Stimulated activated CD4-positive, alpha-beta T cell treated with anti-CD3 and anti-CD28 coated beads, Interleukin-15, amount 100 ng/mL, for 1 hour (primary cell): ENCODE measurements around the gene MEOX1.
A peak's percentile ranks its signal among the peaks of the same experiment; 100 is the strongest.

ENCODE experiments used
- DNase-seq, 2 donors: peaks; one replicate each; pipeline ENCODE4 v3.0.0-alpha.2; 2020; ENCODE audit warnings: low read depth in 1 of 2, low spot score in 1 of 2

The MEOX1 gene

GRCh38 chr17:43680461-43680860 lies 18.7 kb upstream of the MEOX1 start:
- DNase-seq, result no peak

GRCh38 chr17:43679911-43680310 lies 18.2 kb upstream of the MEOX1 start:
- DNase-seq, result no peak

DNA sequence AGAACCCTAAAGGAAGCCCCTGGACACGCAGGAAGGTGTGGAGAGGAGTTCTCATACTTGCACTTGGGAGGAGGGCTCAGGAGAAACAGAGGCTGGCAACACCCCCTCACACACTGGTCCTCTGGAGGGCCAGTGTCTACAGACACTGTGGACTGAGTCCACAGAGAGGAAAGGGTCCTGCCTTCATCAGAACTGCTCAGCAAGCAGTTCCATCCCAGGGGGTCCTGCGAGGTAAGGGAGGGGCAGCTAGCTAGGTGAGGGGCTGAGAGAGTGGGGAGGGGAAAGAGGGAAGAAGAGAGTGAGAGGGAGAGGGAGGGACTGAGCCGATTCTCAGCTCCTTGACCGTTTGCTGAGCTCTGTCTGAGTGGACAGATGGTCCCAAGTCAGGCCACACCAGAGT lies 17.7 kb upstream of the MEOX1 start:
- no peak for DNase-seq

DNA sequence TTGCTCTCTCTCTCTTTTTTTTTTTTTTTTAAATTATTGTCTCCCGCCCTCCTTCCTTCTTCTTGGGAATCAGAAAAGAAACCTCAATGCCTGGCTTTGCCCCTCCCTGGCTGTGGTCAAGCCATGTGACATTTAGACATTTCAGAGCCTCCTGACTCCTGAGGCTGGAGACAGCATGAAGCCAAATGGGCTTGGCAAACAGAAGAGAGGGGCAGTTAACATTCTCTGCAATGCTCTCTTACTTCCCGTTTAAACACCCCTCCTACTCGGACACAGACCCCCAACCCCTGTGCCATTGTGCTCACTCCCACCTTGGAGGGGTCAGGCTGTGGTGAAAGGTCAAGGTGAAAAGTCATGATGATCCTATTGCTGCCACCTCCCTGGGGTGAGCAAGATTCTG lies 14.7 kb upstream of the MEOX1 start:
- DNase-seq, result no peak

GRCh38 chr17:43674394-43674793 lies 12.7 kb upstream of the MEOX1 start:
- no peak for DNase-seq

DNA sequence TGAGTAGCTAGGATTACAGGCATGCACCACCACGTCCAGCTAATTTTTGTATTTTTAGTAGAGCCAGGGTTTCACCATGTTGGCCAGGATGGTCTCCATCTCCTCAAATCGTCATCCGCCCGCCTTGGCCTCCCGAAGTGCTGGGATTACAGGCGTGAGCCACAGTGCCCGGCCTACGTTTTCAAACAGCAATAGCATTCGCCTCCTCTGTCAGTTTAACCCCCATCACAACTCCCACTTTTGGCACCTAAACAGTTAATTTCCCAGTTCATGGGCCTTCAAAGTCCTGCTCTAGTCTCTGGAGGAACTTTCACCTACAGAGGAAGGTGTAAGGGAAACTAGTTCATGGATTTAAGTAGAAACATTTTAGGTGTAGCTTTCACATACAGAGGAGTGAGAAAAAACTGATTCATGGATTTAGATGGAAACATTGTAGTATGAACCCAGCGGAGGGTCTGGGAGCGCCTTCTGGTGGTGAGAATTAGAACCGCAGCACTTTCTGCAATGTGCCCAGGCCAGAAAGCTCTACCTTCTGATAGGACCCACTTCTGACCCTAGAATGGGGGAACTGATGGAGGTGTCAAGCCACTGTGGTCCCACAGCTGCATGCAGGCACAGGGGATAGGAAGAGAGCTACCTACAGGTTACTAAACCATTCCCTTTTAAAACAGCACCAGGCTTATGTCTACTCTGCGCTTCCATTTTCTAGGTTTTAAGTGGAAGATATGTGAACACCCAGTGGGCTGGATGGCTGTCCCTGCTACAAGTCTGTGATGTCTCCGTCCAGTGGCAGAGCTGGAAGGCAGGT lies 12.0 kb upstream of the MEOX1 start:
- peak; percentile 48 to 66 for DNase-seq

GRCh38 chr17:43671755-43672519 lies 10.2 kb upstream of the MEOX1 start:
- DNase-seq, result no peak

GRCh38 chr17:43671031-43671692 lies 9.4 kb upstream of the MEOX1 start:
- no peak for DNase-seq

DNA sequence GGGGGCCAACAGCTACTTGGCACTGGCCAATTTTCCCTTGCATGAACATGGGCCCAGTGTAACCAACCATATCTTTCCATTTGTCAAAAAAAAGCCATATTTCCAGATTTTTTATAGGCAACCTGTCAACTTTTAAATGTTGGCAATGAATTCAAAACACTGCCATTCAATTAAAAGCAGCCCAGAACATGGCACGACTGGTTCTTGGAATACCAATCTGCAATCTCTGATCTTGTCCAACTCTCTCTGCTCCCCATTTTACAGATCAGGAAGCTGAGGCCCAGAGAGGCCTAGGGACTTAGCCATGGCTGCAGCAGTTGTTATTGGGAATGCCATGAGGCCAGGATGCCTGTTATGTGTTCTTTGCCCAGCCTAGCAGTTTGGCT lies 8.9 kb upstream of the MEOX1 start:
- no peak for DNase-seq

- no peak for DNase-seq
Observed at GRCh38 chr17:43669971-43670644, 8.4 kb upstream of the MEOX1 start.

DNA sequence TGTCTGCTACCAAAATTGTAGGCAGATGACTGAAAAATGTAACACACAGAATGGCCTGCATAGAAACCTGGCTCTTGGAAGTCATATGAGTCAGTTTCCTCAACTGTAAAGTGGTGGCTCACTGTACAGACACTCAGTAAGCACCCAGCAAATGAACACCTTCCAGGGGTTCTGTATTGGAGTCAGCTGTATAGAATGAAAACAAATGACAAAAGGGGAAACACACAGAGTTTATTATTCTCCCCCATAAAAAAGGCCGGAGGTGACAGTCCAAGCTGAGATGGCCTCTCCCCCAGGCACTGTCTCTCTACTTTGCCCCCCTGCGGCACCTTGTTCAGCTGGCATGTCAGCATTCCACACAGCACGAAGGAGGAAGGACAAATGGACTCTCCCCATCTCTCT lies 6.2 kb upstream of the MEOX1 start:
- DNase-seq, result no peak

DNA sequence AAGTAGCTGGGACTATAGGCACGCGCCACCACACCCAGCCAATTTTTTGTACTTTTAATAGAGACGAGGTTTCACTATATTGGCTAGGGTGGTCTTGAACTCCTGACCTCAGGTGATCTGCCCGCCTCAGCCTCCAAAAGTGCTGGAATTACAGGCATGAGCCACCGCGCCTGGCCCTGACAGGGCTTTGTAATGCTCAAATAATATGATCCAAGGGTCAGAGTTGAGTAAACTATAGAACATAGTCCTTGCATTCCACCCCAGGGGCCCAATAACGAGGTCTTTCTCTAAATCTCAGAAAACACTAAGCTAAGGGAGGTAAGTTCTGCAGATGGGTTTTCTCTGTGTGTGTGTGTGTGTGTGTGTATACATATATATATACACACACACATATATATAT lies 5.8 kb upstream of the MEOX1 start:
- DNase-seq, result no peak

- no peak for DNase-seq
Observed at GRCh38 chr17:43665937-43666236, 4.2 kb upstream of the MEOX1 start.

DNA sequence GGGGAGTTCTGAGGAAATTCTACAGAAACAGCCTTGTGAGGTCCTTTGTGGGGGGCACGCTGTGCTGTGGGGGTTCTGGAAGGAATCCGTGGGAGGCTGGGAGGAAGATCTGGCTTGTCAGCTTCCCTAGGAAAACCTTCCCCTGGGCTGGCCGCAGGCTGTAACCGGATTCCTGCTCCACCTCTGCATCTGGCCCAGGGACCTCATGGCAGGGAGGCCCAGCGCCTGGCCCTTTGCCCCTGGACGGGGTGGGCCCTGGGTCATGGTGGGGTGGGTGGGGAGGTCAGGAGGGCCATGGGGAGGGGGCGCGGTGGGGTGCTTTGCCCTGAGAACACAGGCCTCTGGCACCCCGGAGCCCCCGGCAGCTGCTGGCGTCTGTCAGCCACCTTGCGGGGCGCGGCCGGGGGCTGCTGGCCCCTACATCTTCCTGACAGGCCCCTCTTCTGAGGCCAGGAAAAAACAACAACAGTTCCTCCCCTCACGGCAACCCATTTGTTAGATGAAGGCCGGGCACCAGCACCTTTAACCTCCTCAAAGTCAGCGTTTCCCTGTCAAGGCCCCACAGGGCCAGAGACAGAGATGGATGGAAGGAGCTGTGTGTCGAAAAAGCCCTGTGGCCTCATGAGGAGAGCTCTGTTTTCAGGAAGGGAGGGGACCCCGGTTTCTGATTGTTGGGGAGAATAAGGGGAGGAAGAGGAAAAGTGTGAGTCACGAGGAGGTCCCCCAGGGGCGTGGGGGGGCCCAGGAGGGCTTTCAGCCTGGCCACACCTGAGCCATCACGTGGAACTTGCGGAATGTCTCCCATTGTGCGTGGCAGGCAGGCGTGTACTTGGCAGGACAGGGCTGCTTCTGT lies 3.6 kb upstream of the MEOX1 start:
- no peak for DNase-seq

DNA sequence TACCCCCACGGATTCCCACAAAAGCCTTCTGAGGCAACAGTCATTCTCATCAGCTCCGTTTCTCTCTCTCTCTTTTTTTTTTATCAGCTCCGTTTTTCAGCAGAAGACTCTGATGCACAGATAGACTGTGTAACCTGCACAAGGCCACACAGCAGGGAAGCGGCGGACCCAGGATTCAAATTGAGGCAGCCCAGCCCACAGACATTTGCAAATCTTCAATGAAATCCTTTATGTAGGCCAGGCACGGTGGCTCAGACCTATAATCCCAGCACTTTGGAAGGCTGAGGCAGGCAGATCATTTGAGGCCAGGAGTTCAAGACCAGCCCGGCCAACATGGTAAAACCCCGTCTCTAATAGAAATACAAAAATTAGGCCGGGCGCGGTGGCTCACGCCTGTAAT lies 2.4 kb upstream of the MEOX1 start:
- no peak for DNase-seq

GRCh38 chr17:43663383-43663782 lies 1.7 kb upstream of the MEOX1 start:
- DNase-seq, result no peak

DNA sequence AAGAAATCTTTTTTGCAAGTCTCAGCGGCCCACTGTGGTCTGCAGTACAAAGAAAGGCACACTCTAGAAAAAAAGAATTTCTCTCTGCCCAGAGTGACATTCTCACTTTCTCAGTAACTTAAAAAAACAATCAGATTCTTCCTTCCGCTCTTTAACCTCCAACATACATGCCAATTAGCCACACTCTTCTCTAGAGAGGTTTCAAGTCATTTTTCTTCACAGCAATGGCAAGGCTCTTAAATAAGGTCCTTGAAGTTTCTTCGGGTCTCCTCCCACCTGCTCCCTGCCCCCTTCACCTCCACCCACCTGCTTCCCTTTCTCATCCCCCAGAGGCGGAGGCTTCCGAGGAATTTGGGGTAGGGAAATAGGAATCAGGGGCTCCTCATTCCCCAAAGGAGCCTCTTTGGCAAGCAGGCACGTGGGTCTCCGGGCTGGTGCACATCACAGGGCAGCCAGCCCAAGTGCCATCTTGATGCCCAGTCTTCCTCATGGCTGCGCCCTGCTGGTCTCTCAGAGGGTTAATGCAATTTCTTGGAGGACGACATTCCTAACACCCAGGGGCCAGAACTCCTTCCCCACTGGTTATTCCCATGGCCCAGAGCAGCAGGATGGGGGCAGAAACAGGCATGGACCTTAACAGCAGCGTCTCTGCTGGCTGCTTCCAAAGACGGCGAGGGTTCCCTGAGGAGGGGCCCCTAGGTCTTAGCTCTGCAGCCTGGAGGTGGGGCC lies 855 bp upstream of the MEOX1 start:
- DNase-seq, result no peak

- DNase-seq, result no peak
Observed at GRCh38 chr17:43660816-43661493, 767 bp downstream of the MEOX1 start.

DNA sequence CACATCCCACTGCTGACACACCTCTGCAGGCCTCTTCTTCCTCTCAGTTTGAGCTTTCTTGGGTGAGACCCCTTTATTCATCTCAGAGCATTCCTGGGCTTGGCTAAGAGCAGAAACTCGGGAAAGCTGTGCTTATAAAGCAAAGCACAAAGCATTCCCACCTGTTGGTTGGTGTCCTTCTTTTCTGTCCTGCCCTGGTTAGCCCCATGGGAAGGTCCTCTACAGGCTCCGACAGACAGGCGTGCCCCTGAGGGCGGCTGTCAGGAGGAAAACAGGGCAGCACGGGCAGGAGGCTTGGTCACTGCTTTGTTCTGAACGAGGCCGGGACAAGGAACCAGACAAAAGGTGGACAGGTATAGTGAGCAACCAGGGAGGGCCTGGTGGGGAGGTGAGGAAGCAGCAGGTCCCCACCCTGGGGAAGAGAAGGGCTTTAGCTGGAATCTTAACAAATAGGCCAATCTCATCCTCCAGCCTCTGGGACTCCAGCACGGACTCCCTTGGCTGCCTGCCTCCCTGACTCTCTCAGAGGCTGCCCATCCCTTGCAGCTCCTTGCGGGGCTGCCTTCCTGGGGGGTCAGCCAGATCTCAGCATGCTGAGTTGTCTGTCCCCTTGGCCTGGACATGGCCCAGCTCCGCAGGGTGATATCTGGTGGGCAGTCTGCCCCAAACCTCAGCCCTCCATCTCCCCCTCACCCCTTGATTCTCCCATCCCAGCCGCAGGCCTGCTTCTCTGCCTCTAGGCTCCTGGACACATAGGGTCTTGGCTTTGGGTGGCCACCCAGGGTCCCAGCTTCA lies 1.7 kb downstream of the MEOX1 start:
- no peak for DNase-seq
